GM21723 (cell line): ENCODE data around the gene SYDE1.

Source experiments
- ATAC-seq: cut with Tn5 transposase; IDR thresholded peaks from one replicate; pipeline ENCODE4 v1.9.1; 2021; ENCODE audit warnings: mild to moderate bottlenecking, moderate library complexity; ENCODE audit not compliant: unreplicated experiment

SYDE1 gene

DNA sequence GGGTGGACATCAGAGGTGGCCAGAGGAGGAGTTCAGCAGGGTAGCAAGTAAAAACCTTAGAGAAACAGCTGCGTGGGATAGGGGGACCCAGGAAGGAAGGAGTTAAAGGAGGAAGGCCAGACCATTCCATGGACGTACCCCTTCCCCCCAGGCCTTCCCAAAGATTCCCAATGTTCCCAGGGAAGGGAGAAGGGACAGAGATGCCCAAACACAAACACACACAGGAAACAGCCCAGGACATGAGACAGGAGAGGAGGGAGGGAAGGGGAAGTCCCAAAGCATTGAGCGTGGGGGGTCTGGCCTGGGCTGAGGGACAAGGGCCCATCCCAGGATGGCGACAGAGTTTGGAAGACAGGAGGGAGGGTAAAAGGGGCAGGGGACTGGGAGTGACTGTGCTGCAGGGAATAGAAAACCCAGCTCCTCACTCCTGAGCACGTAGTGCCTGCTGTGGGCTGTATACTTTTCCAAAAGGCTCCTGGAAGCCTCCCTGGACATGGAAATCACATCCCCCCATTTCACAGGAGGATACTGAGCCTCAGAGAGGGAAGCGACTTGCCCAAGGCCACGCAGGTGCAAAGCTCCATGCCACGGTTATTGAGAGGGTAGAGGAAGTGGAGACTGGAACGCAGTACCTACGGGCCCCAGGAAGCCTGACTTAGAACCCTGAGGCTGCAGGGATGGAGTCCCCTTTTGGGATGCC is 1.1 kb downstream of the SYDE1 start:
- ATAC-seq = no peak

DNA sequence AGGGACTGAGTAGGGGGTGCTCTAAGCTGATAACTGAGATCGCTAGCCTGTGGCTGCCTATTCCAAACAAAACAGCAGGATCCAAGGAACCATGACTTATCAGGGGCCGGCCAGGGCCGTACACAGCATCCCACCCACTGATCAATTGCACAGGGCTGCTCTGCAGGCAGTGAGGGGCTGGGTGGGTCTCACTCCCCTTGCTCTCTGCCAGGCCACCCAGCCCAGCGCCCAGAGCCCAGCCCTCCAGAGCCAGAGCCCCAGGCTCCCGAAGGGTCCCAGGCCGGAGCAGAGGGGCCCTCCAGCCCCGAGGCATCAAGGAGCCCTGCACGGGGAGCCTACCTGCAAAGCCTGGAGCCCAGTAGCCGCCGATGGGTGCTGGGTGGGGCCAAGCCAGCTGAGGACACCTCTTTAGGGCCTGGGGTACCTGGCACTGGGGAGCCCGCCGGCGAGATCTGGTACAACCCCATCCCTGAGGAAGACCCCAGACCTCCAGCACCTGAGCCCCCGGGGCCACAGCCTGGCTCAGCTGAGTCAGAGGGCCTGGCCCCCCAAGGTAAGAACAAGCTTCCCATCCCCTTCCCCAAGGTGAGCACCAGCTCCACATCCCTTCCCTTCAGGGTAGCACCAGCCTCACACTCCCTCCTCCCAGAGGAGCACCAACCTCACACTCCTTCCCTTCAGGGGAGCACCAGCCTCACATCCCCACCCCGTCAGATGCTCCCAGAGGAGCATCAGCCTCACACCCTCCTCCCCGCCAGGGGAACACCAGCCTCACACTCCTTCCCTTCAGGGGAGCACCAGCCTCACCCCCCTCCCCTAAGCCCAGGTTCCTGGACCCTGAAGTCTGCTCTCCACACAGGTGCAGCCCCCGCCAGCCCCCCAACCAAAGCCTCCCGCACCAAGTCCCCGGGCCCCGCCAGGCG is 1.9 kb downstream of the SYDE1 start:
- no peak for ATAC-seq

DNA sequence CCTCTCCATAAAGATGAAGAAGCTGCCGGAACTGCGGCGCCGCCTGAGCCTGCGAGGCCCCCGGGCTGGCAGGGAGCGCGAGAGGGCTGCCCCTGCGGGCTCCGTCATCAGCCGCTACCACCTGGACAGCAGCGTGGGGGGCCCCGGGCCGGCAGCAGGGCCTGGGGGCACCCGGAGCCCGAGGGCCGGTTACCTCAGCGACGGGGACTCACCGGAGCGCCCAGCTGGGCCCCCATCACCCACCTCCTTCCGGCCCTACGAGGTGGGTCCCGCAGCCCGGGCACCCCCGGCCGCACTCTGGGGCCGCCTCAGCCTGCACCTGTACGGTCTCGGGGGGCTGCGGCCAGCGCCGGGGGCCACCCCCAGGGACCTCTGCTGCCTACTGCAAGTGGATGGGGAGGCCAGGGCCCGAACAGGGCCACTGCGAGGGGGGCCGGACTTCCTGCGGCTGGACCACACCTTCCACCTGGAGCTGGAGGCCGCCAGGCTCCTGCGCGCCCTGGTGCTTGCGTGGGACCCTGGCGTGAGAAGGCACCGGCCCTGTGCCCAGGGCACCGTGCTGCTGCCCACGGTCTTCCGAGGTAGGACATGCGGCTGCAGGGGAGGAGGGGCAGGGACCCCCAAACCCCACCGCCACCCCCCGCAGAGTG is 2.7 kb downstream of the SYDE1 start:
- ATAC-seq = no peak

DNA sequence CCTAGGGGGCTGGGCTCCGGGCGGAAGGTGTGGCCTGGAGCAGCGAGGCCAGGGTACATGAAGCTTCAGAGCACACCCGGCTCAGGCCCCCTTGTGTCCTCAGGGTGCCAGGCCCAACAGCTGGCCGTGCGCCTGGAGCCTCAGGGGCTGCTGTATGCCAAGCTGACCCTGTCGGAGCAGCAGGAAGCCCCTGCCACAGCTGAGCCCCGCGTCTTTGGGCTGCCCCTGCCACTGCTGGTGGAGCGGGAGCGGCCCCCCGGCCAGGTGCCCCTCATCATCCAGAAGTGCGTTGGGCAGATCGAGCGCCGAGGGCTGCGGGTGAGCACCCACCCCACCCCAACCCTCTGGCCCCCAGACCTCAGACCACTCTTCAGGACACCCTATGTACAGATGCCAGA is 3.2 kb downstream of the SYDE1 start:
- no peak for ATAC-seq

DNA sequence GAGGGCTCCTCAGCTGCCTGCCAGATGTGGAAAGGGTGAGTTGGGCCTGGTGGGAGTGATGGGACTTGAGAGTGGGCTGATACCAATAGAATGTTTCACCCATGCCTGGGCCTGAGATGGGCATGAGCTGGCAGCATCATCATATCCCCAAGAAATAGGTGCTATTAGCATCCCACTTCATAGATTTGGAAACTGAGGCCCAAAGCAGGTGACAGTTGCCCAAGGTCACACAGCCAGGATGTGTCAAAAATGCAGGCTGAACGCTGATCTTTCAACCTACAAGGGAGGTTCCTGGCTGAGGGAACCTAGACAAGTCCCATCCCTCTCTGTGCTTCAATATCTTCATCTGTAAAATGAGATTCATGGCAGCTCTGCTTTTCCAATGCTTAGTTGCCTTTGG is 4.6 kb downstream of the SYDE1 start:
- no peak for ATAC-seq

DNA sequence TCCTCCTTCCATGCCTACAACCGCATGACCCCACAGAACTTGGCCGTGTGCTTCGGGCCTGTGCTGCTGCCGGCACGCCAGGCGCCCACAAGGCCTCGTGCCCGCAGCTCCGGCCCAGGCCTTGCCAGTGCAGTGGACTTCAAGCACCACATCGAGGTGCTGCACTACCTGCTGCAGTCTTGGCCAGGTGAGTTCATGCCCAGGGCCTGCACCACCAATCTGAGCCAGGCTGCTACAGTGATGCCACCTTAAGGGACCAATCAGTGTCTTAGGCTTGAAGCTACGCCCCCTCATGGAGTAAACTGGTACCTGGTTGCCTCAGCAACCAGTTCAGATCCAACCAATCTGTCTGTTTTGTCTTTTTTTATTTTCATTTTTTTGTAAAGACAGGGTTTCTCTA is 5.2 kb downstream of the SYDE1 start:
- no peak for ATAC-seq

DNA sequence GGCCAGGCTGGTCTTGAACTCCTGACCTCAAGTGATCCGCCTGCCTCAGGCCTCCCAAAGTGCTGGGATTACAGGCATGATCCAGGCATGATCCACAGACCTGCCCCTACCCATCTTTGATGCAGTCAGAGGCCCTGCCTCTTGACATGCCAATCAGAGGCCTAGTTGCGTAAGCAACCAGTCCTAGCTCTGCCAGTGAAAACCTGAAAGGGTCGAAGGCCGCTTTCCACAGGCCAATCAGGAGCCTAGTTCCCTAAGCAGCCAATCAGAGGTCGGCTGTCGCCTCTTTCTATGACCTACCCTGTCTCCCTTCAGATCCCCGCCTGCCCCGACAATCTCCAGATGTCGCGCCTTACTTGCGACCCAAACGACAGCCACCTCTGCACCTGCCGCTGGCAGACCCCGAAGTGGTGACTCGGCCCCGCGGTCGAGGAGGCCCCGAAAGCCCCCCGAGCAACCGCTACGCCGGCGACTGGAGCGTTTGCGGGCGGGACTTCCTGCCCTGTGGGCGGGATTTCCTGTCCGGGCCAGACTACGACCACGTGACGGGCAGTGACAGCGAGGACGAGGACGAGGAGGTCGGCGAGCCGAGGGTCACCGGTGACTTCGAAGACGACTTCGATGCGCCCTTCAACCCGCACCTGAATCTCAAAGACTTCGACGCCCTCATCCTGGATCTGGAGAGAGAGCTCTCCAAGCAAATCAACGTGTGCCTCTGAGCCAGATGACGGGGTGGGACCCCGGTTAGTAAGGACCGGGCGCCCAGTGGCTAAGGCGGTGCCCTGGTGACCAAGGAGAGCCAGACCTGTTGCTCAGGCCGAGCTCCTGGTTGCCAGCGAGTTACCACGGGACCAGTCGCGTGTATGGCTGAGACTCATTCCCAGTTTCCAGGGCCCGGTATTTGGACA is 6.3 kb downstream of the SYDE1 start:
- no peak for ATAC-seq

DNA sequence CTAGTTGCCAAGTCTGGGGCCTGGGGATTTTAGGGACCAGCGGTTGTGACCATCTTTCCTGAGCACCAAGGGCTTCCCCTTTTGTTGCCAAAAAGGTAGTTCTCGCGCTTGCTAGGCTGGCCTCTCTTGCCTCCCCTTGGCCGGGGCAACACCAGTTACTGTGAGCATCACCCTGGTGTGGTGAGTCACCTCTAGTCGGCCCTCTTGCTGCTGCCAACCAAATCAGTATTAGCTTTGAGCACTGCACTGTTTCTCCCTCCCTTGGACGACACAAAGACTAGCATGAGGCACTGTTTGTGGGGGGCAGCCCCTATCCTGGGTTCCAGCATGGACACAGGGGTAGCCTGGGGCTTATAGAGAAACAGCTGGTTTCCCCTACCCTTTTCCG is 6.9 kb downstream of the SYDE1 start:
- no peak for ATAC-seq

DNA sequence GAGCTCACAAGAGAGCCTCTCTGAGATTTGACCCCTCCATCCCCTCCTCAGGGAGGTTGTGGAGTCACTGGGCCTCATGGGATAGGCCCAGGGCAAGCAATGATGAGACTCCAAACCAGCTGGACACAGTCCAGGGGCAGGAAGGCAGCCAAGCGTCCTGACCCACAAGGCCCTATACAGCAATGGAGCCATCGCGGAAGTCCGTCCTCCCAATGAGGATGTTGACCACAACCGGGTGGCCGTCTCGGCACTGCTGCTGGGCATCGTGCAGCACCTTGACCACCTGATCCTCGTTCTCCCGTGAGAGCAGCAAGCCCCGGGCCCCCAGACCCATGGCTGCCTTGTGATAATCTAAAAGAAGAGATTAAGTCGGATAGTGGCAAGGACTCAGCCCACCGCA is 7.9 kb downstream of the SYDE1 start:
- no peak for ATAC-seq

DNA sequence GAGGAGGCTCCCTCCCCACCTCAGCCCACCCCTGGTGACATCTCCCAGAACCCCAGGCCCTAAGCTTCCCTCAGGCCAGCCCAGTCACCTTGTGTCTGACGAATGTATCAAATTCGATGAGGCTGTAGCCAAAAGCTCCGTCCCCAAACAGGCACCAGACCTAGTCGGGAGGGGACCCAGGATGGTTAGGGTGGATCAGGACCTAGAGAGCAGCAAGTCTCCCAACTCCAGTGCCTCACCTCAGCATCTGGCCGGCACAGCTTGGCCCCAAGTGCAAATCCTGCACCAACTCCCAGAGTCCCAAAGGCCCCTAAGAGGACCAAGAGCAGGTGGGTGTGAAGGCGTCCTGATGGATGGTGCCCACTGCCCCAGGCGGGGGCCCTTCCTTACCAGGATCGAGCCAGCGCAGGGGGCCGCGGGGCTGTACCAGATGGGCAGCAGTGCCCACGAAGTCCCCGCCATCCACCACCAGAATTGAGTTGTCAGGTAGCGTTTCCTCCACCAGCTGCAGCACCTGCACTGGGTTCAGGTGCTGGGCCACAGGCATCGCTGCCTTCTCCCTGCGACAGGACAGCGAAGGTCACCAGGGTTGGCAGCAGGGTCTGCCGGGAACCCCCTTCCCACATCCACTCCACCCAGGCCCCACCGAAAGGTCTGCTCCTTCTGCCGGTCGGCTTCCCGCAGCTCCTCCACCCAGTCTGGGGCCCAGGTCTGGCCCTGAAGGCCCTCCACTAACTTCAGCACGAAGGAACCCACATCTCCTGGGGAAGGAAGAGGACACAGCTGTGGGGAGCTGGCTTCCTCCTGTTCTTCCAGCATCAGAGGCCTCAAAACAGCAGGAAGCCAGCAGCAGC is 8.8 kb downstream of the SYDE1 start:
- ATAC-seq = no peak

DNA sequence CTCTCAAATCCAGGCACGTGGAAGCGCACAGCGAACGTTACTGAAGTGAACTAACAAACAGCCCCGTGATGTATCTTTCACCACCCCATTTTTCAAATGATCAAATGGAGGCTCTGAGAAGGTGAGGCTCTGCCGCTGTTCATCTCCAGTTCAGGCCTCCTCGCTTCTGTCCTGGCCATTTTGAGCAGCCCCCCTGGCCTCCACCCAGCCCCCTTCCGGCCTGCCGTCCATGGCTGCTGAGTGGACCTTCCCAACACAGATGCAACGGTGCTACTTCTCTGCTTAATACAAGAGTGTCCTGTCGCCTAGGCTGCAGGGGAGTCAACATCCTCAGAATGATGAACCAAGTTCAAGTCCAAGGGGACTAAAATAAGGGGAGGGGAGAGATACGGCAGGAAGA is 9.7 kb downstream of the SYDE1 start:
- no peak for ATAC-seq

DNA sequence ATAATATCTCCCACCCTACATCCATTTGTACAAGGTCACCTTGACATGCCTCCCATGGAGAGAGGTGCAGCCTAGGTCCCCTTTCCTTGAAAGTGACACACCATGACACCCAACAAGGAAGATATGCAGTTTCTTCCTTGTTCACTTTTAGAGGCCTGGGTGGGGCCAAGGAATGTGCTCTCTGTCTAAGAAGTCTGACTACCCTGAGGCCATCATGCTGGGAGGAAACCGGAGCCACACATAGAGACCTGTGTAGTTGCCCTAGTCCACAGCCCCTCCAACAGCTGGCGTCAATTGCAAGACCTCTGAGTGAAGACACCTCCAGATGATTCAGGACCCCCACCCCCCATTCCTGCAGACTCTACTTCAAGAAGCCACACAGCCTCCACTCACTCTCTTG is 11.0 kb downstream of the SYDE1 start:
- no peak for ATAC-seq

DNA sequence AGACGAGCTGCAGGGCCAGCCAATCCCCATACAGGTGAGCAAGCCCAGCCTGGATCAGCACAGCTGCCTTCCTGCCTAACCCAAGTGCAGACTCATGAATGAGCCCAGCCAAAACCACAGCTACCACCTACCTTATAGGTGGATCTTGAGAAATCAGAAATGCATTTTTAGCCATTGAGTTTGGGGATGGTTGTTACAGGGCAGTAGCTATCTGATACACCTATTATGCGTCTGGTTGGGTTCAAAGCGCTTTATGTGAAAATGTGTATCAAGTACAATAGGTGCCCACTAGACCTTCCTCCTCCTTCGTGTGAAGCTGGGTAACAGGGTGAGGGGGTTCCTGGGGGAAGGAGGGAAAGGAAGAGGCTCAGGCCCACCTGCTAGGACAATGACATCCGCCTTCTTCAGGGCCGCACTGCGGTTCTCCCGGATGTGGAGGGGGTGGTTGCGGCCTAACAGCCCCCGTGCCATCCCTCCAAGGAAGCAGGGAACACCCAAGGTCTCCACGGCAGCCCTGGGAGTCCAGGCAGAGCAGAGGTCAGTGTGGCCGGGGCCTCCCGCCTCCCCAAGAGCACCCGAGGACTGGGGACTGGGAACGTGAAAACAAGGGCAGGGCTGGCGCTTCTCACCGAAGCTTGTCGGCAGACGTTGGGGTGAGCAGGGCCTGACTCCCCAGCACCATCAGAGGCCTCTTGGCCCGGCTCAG is 11.7 kb downstream of the SYDE1 start:
- no peak for ATAC-seq

DNA sequence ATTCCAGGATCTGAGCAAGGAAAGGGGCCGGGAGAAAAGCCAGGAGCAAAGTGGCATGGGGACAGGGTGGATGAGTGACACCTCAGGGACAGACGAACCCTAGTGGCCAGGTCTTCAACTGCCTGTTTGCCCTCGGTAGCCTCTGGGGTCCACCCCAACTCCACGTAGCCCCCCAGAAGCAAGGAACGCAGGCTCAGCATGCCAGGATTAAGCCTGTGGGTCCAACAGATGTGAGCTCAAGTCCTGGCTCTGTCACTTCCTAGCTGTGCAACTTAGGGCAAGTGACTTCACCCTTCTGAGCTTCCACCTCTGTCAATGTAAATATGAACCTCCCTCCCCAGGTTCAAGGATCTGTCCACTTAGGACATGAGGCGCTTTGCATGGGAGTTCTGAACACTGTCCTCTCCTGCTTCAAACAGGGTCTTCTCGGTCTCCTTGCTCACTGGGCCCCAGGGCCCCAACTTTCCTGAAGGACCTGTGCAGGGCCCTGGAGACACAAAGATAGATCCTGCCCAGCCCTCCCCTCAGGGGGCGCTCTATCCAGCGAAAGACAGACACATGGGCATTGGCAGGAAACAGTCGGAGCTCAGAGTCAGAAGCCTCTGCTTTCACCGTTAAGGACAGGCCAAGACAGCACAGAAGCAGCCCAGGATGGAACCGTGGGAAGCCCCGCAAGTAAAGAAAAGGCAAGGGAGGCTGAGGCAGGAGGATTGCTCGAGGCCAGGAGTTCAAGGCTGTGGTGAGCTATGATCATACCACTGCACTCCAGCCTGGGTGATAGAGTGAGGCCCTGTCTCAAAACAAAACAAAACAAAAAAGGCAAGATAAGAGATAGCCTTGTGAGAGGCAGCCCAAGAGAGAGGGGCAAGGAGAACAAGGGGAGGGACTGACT is 13.2 kb downstream of the SYDE1 start:
- no peak for ATAC-seq

DNA sequence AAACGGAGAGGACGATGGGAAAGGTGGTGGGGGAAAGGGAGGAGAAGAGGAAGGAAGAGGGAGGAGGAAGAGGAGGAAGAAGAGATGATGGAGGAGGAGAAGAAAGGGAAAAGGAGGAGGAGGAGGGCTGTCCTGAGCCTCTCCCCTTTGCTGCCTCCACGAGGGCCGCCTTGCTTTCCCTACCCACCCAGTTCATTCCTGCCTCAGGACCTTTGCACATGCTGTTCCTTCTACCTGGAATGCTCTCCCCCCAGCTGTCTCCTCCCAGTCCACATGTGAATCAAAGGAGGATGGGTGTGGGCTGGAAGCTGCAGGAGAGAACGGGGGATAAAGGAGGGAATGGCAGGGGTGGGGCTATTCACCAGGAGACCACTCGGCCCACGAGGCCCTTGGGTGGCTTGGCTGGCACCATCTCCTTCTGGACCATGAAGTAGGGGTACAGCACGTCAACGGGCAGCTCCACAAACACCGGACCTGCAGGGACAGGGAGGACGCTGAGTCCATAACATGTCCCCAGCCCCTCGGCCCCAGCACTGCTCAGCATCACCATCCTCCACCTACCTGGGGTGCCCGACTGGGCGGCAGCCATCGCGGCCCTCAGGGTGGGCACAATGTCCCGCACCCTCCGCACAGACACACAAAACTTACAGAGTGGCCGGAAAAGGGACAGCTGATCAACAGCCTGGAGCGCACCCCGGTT is 15.3 kb downstream of the SYDE1 start:
- no peak for ATAC-seq

DNA sequence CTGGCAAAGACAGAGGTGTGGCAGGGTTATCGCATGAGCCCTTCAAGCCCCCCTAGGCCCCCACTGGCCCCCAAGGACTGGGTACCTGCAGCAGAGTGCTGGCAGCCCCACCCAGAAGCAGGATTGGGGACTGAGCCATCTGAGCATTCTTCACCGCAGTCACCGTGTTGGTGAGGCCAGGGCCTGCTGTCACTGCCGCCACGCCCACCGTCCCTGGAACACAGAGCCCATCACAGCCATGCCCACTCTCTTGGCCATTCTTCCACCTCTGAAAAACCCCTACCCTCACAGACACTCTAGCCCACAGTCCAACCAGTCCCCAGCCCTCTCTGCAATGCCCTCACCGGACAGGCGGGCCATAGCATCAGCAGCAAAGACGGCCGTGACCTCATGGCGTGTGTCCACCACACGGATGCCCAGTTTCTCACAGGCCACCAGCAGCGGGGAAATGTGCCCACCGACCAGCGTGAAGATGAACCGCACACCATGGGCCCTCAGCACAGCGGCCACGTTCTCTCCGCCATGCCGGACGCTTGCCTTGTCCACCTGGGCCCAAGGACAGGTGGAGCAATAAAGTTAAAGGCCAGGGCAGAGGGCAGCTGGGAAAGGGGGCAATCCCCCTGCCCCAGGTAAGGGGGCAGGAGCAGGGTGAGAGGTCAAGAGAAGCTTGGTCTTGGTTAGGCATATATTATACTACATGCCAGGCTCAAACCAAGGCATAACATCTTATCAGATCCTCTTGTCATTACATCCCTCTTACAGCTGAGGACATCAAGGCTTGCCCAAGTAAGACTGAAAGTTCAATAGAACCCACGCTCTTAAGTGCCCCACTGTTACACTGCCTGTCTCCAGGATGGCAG is 16.1 kb downstream of the SYDE1 start:
- no peak for ATAC-seq

DNA sequence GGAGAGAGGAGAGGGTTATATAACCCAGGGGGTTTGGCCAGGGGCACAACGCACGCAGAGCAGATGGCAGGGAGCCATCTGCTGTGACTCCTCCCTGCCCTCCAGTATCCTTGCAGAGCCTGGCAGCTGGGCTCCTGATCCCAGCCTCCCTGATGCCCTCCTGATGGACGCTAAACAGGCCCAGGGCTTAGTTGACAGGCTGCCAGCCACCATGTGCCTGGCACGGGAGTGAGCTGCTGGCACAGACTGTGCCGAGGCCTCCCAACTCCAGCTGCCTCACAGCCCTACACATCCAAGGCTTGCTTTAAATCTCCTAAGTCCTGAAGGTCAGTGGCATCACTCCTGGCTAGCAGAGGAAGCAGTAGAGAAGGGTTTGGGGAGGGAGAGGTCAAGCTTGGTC is 16.7 kb downstream of the SYDE1 start:
- ATAC-seq = no peak
